Common myeloid progenitor, CD34-positive (primary cell): ENCODE data around the gene GRID1.

Experiments
- CTCF ChIA-PET: fragments of 350-600 bp; sonication (Branson Sonifier 250); formaldehyde crosslinking; loops from one replicate; lab custom pipeline; 2021; ENCODE audit warnings: antibody characterized with exemption; lab: Charles Lee
- POLR2A ChIA-PET: fragments of 350-600 bp; sonication (Branson Sonifier 250); formaldehyde crosslinking; loops from one replicate; lab custom pipeline; 2021; ENCODE audit warnings: antibody characterized with exemption; lab: Charles Lee
- DNase-seq, 3 donors: peaks; one replicate each; pipeline versions ENCODE4 v3.0.0 to v3.0.0-alpha.2; 2013
- H3K27ac ChIP-seq, 2 experiments: 1 replicate in 1 of 2; 2 replicates in 1 of 2; pipeline ENCODE4 v1.7.0; 2013; ENCODE audit warnings: inconsistent platforms in 2 of 2, low read length in 2 of 2, mild to moderate bottlenecking in 2 of 2, low read depth in 1 of 2, moderate library complexity in 1 of 2; ENCODE audit not compliant: severe bottlenecking in 2 of 2, insufficient read depth in 1 of 2, poor library complexity in 1 of 2
- H3K27me3 ChIP-seq, 5 experiments: replicated peaks in 2 of 5; 1 replicate in 3 of 5; 2 replicates in 2 of 5; pipeline versions ENCODE4 v1.6.1 to v1.7.0; 2013; ENCODE audit warnings: low read length in 4 of 5, mild to moderate bottlenecking in 2 of 5, moderate library complexity in 2 of 5, inconsistent platforms in 1 of 5; ENCODE audit not compliant: insufficient read depth in 5 of 5, control insufficient read depth in 4 of 5
- H3K36me3 ChIP-seq, 4 experiments: 1 replicate in 2 of 4; 2 replicates in 2 of 4; pipeline versions ENCODE4 v1.6.1 to v1.7.0; 2013; ENCODE audit warnings: low read length in 3 of 4, control low read depth in 1 of 4, mild to moderate bottlenecking in 1 of 4; ENCODE audit not compliant: control insufficient read depth in 4 of 4, insufficient read depth in 4 of 4
- H3K4me1 ChIP-seq, 4 experiments: 1 replicate in 3 of 4; 2 replicates in 1 of 4; pipeline versions ENCODE4 v1.6.1 to v1.7.1; 2013; ENCODE audit warnings: low read length in 3 of 4, mild to moderate bottlenecking in 3 of 4, control low read depth in 1 of 4, inconsistent platforms in 1 of 4, moderate library complexity in 1 of 4; ENCODE audit not compliant: control insufficient read depth in 4 of 4, insufficient read depth in 4 of 4; ENCODE audit errors: control extremely low read depth in 1 of 4
- H3K4me3 ChIP-seq, 7 experiments: 1 replicate in 4 of 7; 2 replicates in 3 of 7; pipeline versions ENCODE4 v1.5.1 to v1.7.0; 2013; ENCODE audit warnings: mild to moderate bottlenecking in 7 of 7, low read length in 6 of 7, moderate library complexity in 6 of 7, inconsistent platforms in 2 of 7, low read depth in 2 of 7, control low read depth in 1 of 7; ENCODE audit not compliant: insufficient read depth in 4 of 7, control insufficient read depth in 1 of 7; ENCODE audit errors: extremely low read depth in 1 of 7
- H3K9me3 ChIP-seq, 5 experiments: 1 replicate in 4 of 5; 2 replicates in 1 of 5; pipeline versions ENCODE4 v1.6.1 to v1.7.1; 2013; ENCODE audit warnings: low read length in 4 of 5, mild to moderate bottlenecking in 2 of 5, inconsistent platforms in 1 of 5, low read depth in 1 of 5, moderate library complexity in 1 of 5; ENCODE audit not compliant: control insufficient read depth in 4 of 5, insufficient read depth in 2 of 5; ENCODE audit errors: control extremely low read depth in 1 of 5
- WGBS: methylation state at CpG from one replicate; pipeline ENCODE4 v1.1.5; 2013; ENCODE audit not compliant: insufficient coverage; 5-methylcytosine and 5-hydroxymethylcytosine counted together

GRID1 gene

DNA sequence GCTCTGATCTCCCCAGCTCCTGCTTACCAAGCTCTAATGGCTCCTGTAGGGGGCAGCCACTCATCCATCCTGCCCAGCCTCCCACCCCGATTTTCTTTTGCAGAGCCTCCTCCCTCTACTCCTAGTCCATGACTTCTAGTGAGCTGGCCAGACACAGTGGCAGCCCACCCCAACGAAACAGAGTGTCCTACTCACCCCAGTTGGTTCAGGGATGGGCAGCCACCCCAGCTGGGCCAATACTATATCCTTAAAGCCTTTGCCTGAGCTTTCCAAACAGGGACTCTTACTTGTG is 77.1 kb downstream of the GRID1 start:
- Histone ChIP-seq H3K27ac (no peak overlapping the region), H3K4me3 (no peak overlapping the region), H3K9me3 (no peaks in the 10 kb centered on the region), H3K36me3 (no peaks in the 10 kb centered on the region), H3K4me1 (no peaks in the 10 kb centered on the region), H3K27me3 (peaks cover 0 to 1% (median 0%) of the 10 kb centered on the region in 5 experiments)
- WGBS = 75% methylated on average over 1 of the region's 2 CpGs
- ChIA-PET POLR2A (no interaction called here), CTCF (interaction anchor here (1.1 kb wide), 1 partner anchor 10 kb away, joined by 3 read pairs; no protein-coding TSS in a partner anchor)
- no peak for DNase-seq

DNA sequence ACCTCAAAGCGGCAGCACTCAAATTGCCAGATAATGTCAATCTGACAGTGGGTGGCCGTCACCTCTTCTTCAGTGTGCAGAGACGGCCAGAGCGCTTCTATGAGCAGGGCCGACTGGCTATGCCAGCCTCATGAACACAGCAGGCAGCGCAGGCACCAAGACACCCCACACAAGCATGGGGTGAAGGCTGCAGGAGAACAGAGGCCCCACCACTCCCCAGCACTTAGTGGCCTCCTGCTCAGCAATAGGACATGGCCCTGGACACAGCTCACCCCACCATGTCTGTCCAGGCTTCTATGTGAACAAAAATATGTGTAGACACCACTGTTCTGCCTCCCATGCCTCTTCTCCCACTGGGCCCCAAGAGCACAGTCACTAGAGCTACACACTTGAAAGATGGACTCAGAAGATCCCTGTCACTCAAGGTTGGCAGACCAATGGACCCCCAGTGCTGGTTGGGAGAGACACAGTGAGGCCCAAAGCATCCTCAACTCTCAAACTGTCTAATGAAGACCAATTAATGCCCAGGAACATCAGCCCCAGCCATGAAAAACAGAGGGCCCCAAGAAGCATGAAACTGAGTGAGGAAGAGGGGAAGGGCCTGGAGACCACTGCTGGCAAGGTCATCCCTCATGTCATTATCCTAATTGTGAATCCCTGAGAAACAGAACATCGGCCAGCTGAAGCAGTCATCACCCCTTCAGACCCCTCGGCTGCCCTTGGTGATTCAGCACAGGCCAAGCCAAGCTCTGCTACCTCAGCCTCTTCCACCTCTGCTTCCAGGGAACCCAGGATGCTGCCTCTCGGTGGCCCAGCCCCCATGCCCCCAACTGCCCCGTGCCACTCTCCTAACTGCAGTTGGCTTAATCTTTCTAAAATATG is 77.7 kb downstream of the GRID1 start:
- ChIA-PET POLR2A (no interaction called here), CTCF (interaction anchor here (1.1 kb wide), 1 partner anchor 9 kb away, joined by 3 read pairs; no protein-coding TSS in a partner anchor)
- Histone ChIP-seq H3K4me1 (no peaks in the 10 kb centered on the region), H3K4me3 (no peak overlapping the region), H3K9me3 (no peaks in the 10 kb centered on the region), H3K36me3 (no peaks in the 10 kb centered on the region), H3K27me3 (peaks cover 0 to 1% (median 0%) of the 10 kb centered on the region in 5 experiments), H3K27ac (no peak overlapping the region)
- no peak for DNase-seq
- 94% methylated on average over 4 of the region's 10 CpGs for WGBS

DNA sequence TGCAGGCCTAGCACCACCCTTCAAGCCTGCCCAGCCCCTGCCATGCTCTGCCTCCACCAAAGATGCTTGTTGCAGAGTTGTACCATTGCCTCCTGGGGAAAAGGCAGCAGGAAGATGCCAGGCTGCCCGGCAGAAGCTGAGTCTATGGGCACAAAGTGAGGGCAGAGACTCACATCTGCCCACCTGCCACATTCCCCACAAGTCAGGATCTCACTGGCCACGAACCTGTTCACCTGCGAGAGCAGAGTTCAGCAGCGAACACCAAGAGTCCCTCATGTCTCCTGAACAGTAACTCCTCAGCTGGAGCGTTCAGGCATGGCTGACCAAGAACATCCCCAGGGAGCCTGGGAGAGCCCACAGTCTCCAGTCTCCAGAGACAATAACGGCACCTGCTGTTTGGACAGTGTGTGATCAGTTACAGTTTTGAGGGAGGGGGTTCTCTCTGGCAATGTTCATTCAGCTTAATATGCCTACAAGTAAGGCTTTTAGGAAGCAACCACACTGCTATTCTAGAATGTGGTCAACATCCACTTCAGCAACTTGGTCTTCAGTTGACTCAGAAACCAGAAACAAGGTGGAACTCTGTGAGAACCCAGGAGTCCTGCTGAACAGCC is 78.5 kb downstream of the GRID1 start:
- Histone ChIP-seq H3K9me3 (no peaks in the 10 kb centered on the region), H3K4me3 (no peak overlapping the region), H3K4me1 (no peaks in the 10 kb centered on the region), H3K27ac (no peak overlapping the region), H3K27me3 (peaks cover 0 to 1% (median 0%) of the 10 kb centered on the region in 5 experiments), H3K36me3 (no peaks in the 10 kb centered on the region)
- WGBS = 82% methylated on average over 6 of the region's 6 CpGs
- CTCF ChIA-PET = no interaction called here
- DNase-seq = no peak
- POLR2A ChIA-PET = no interaction called here

DNA sequence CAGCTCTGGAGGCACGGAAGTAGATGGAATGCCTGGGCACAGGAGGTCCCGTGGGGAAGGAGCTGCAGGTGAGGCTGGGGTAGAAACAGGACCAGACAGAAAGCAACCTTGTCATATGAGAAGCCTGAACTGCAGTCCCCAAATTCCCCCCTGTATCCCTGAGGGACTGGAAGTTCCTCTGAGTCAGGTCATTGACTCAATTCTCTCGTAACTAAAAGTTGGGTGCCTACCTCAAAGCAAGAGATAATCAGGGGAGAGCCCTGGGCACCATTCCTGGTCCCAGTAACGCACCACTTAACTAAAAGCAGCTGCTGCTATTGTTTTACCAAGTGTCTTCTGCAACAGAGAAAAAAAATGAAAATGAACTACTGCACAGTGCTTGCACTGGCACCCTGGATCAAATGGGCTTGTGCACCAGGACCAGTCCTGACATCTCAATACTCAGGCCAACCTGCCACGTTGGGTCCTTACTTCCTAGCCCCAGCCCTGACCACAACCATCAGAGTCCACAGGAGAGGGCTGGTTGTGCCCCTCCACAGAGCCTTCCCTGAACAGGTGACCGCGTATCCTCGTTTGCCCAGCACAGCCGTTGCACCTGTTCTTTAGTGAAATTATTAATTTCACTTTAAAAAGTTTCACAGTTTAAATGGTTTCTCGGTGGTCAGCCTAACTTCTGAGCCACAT is 79.3 kb downstream of the GRID1 start:
- Histone ChIP-seq H3K36me3 (no peaks in the 10 kb centered on the region), H3K9me3 (no peaks in the 10 kb centered on the region), H3K4me1 (no peaks in the 10 kb centered on the region), H3K27ac (no peak overlapping the region), H3K27me3 (peaks cover 0 to 1% (median 0%) of the 10 kb centered on the region in 5 experiments), H3K4me3 (no peak overlapping the region)
- 80% methylated on average over 9 of the region's 10 CpGs for WGBS
- no peak for DNase-seq
- POLR2A ChIA-PET = no interaction called here
- CTCF ChIA-PET = no interaction called here

DNA sequence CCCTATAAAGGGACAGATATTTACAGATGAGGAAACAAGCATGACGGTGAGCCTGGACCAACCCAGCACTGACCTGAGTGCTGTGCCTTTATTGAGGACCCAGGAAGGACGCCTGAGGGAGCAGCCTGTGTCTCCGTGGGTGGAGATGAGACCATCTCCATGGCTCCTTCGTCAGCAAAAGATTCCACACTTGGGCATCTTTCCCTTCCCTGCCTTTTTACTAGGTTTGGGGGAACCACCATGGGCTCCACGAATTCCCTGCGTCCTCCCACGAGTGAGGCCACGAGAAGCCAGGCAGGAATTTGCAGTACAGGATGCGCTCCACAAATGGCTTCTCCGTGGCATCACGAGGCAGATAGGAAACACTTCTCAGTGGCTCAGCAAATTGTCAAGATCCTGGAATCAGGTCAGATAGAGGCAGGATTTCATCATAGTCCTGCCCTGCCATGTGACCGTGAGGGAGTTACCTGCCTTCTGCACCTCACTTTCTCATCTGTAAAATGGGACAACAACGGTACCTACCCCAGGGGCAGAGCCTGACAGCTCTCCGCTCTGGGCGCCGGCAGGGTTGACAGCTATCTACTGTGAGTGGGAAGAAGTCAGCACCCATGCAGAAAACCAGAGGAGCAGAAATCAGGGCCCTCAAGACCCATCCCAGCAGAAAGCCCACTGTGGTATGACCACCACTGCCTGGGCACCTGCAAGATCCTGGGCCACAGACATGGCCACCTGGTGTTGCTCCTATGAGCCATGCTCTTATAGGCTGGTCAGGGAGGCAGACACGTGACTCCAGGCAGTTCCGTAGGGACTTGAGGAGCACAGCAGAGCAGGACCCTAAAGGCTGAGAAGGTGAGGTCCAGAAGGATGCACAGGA is 80.1 kb downstream of the GRID1 start:
- DNase-seq = no peak
- WGBS = 95% methylated on average over 14 of the region's 18 CpGs
- H3K4me1 ChIP-seq = no peaks in the 10 kb centered on the region
- H3K9me3 ChIP-seq = no peaks in the 10 kb centered on the region
- POLR2A ChIA-PET = no interaction called here
- H3K27me3 ChIP-seq = peaks cover 0 to 1% (median 0%) of the 10 kb centered on the region in 5 experiments
- no peaks in the 10 kb centered on the region for H3K36me3 ChIP-seq
- H3K27ac ChIP-seq = no peak overlapping the region
- CTCF ChIA-PET = no interaction called here
- no peak overlapping the region for H3K4me3 ChIP-seq

DNA sequence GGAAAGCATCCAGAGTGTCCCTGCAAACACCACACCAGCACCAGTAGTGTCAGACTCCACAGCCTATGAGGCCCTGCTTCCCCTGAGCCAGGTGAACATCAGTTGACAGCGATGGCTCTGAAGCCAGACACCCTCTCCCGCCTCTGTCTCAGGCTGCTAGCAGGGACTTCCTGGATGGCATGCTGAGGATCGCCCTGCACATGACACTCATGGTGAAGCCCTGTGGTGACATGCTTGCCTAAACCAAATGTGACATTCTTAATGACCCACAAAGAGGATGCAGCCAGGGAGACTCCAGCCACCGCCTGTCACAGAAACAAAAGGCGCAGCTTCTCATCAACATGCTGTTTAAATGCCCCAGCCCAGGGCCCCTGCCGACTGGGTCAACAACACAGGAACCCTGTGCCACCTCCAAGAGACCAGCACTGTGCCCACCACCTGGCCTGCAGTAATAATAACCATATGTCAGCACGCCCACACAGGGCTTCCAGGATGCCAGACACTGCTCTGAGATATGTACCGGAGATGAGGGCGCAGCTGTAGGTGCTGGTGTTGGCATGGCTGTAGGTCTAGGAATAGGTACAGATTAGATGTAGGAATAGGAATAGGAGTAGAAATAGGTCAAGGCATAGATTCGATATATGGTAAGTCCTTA is 81.3 kb downstream of the GRID1 start:
- CTCF ChIA-PET = no interaction called here
- Histone ChIP-seq H3K27ac (no peak overlapping the region), H3K27me3 (peaks cover 0 to 1% (median 0%) of the 10 kb centered on the region in 5 experiments), H3K4me3 (no peak overlapping the region), H3K36me3 (no peaks in the 10 kb centered on the region), H3K9me3 (peaks cover 0 to 3% (median 0%) of the 10 kb centered on the region in 5 experiments), H3K4me1 (no peaks in the 10 kb centered on the region)
- 80% methylated on average over 9 of the region's 10 CpGs for WGBS
- no peak for DNase-seq
- POLR2A ChIA-PET = no interaction called here
